Measurements from ENCODE around the gene UBTF.

UBTF gene

DNA sequence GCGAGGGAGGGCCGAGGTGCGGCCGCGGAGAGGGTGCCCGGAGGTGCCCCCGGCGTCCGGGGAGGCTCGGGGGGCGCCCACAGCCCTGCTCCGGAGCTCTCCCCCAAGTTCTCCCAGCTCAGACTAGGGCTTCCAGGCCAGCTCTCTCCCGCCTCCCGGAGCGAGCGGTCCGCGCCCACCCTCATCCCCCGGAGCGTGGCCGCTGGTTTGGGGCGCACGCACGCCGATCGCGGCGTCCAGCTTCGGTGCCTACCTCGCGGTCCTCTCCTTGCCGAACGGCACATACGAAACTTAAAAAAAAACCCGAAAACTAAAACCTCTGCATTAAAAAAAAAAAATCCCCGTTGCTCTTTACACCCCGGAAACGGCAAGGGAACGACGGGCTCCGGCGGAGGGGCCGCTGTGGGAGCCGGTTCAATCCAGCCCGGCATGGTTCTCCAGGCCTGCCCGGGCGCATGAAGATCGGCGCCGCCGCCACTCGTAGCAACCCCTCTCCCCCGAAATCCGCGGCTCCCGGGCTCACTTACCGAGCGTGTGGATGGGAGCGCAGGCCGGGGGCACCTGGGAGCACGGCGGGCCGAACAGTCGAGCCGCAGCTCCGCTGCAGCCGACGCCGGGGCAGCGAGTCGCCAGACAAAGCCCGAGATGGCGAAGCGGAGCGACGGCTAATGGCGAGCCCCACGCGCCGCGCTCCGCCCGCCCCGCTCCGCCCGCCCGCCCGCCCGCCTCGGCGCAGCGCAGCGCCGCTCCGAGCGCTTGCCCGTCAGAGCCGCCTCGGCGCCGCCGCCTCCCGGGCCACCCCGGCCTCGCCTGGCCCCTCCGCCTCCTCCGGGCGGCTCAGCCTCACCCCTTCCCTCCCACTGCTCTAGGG, 973 bp upstream of the UBTF start:
- TF ChIP-seq GLIS3 (CRISPR knock-in tag; IDR thresholded peaks at IDR 0.05) = no peak
- TF ChIP-seq CREB5 (CRISPR knock-in tag; IDR thresholded peaks at IDR 0.05; ENCODE audit: low read depth) = no peak
- TF ChIP-seq, protein P1, sequence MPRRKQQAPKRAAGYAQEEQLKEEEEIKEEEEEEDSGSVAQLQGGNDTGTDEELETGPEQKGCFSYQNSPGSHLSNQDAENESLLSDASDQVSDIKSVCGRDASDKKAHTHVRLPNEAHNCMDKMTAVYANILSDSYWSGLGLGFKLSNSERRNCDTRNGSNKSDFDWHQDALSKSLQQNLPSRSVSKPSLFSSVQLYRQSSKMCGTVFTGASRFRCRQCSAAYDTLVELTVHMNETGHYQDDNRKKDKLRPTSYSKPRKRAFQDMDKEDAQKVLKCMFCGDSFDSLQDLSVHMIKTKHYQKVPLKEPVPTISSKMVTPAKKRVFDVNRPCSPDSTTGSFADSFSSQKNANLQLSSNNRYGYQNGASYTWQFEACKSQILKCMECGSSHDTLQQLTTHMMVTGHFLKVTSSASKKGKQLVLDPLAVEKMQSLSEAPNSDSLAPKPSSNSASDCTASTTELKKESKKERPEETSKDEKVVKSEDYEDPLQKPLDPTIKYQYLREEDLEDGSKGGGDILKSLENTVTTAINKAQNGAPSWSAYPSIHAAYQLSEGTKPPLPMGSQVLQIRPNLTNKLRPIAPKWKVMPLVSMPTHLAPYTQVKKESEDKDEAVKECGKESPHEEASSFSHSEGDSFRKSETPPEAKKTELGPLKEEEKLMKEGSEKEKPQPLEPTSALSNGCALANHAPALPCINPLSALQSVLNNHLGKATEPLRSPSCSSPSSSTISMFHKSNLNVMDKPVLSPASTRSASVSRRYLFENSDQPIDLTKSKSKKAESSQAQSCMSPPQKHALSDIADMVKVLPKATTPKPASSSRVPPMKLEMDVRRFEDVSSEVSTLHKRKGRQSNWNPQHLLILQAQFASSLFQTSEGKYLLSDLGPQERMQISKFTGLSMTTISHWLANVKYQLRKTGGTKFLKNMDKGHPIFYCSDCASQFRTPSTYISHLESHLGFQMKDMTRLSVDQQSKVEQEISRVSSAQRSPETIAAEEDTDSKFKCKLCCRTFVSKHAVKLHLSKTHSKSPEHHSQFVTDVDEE (CRISPR knock-in tag; IDR thresholded peaks at IDR 0.05) = no peak
- TF ChIP-seq ZNF70 (CRISPR knock-in tag; IDR thresholded peaks at IDR 0.05) = no peak
- TF ChIP-seq OSR1 (CRISPR knock-in tag; IDR thresholded peaks at IDR 0.05) = no peak
- no peak for TF ChIP-seq ZNF8 (CRISPR knock-in tag; IDR thresholded peaks at IDR 0.05)
- TF ChIP-seq PPARA (CRISPR knock-in tag; IDR thresholded peaks at IDR 0.05; ENCODE audit: borderline replicate concordance) = no peak
- no peak for TF ChIP-seq ZNF565 (CRISPR knock-in tag; conservative IDR thresholded peaks at IDR 0.05; ENCODE audit: low read depth)
- no peak for TF ChIP-seq ISL1 (CRISPR knock-in tag; IDR thresholded peaks at IDR 0.05)
- TF ChIP-seq, protein P2, sequence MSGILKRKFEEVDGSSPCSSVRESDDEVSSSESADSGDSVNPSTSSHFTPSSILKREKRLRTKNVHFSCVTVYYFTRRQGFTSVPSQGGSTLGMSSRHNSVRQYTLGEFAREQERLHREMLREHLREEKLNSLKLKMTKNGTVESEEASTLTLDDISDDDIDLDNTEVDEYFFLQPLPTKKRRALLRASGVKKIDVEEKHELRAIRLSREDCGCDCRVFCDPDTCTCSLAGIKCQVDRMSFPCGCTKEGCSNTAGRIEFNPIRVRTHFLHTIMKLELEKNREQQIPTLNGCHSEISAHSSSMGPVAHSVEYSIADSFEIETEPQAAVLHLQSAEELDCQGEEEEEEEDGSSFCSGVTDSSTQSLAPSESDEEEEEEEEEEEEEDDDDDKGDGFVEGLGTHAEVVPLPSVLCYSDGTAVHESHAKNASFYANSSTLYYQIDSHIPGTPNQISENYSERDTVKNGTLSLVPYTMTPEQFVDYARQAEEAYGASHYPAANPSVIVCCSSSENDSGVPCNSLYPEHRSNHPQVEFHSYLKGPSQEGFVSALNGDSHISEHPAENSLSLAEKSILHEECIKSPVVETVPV (CRISPR knock-in tag; IDR thresholded peaks at IDR 0.05) = no peak
- TF ChIP-seq BACH2 (CRISPR knock-in tag; IDR thresholded peaks at IDR 0.05; ENCODE audit: borderline replicate concordance) = no peak
- TF ChIP-seq ESRRG (CRISPR knock-in tag; IDR thresholded peaks at IDR 0.05) = no peak
- no peak for TF ChIP-seq ARNTL (CRISPR knock-in tag; IDR thresholded peaks at IDR 0.05; ENCODE audit: borderline replicate concordance, low read depth)
- TF ChIP-seq, protein P3, sequence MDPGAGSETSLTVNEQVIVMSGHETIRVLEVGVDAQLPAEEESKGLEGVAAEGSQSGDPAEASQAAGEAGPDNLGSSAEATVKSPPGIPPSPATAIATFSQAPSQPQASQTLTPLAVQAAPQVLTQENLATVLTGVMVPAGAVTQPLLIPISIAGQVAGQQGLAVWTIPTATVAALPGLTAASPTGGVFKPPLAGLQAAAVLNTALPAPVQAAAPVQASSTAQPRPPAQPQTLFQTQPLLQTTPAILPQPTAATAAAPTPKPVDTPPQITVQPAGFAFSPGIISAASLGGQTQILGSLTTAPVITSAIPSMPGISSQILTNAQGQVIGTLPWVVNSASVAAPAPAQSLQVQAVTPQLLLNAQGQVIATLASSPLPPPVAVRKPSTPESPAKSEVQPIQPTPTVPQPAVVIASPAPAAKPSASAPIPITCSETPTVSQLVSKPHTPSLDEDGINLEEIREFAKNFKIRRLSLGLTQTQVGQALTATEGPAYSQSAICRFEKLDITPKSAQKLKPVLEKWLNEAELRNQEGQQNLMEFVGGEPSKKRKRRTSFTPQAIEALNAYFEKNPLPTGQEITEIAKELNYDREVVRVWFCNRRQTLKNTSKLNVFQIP (CRISPR knock-in tag; IDR thresholded peaks at IDR 0.05; ENCODE audit: borderline replicate concordance, low read depth) = no peak
- no peak for TF ChIP-seq CSDC2 (CRISPR knock-in tag; IDR thresholded peaks at IDR 0.05)
- no peak for TF ChIP-seq SNAI2 (CRISPR knock-in tag; IDR thresholded peaks at IDR 0.05)
- TF ChIP-seq TCF4 (CRISPR knock-in tag; IDR thresholded peaks at IDR 0.05; ENCODE audit: borderline replicate concordance) = no peak
- peak; percentile 15 for ATAC-seq

DNA sequence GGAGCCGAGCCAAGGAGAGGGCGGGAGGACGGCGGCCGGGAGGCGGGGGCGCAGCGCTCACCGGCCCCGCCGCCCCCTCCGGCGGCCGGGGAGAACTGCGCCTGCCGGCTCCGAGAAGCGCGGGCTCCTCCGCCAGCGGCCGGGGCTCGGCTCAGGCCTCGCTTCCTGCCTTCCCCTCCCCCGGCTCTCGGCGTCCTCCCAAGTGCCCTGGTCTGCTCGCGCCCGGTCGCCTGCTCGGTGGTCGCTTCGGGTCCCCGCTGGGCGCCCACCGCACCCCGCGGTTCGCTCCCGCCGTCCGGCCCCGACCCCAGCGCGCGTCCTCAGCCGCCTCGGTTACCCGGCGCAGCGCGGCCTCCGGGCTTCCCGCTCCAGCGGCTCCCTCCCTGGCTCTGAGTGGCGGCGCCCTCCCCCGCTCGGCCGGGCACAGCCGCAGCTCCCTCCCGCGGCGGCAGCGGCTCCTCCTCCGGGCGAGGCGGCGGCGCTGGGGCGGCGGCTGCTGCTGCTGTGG, 313 bp downstream of the UBTF start:
- ATAC-seq = peak; percentile 2; the same call in 2 of the 3 replicates

More for the DNA sequence above, 313 bp downstream of the UBTF start:
- TF ChIP-seq PATZ1 (CRISPR knock-in tag; IDR thresholded peaks at IDR 0.05; ENCODE audit: borderline replicate concordance) (no peak), ZFP3 (CRISPR knock-in tag; IDR thresholded peaks at IDR 0.05) (0 out of 2 replicates have a peak, but pooled peaks have one; percentile 54), ZNF70 (CRISPR knock-in tag; IDR thresholded peaks at IDR 0.05) (no peak)

Data from SK-N-SH treated with all-trans-retinoic acid at 6 μM for 48 hours (cell line).